Stimulated activated CD4-positive, alpha-beta T cell treated with anti-CD3 and anti-CD28 coated beads, Interleukin-2, amount 100 ng/mL, for 24 hours (primary cell): ENCODE results near the gene SOX6.

Experiments used
- DNase-seq, 2 donors: peaks; one replicate each; pipeline ENCODE4 v3.0.0-alpha.2; 2020

Gene SOX6

DNA sequence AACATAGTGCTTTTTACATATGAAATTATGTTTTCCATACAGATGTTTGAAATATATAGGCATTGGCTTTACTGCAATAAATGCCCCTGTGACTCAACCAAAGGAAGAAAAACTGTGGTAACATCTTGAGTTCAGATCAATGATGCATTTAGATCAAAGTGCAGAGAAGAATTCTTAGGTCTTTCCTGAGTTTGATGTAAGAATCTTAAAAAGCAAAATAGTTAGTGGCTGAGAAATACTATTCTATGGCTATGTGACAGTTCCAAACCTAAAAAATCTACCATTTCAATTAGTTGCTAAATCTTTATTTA is 93.7 kb downstream of the SOX6 start:
- DNase-seq = no peak

DNA sequence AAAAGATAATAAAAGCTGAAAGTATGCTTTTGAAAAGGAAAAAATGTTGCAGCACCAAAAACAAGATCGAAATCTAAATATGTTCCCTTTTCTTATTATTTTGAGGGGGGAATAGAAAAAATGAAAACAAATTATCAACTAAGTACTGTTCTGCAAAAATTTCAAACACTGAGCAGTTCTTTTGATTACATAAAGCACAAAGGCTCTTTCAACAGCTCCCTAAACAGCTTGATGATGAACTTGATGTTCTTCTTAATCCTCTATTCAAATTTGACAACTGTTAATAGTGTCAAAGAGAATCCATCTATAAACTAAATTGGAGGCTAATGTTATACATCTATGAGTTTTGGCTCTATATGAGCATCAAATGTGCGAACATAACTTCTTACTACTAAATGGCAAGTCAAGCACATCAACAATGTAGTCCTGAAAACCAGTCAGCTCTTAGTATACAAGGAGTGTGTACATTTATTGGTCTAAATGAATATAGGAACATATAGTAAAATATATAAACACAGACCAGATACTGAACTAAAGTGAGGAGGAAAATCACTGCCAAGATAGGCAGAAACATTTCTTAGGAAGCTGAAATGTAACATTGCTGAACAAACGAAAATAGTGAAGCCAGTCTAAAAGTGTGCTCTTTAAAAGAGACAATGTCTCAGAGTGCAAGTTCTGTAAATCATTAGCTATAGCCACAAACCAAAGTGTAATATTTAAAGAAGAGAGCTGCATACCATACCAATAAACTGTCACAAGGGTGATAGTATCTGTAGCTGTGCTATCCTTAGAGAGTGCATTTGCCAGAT is 94.3 kb downstream of the SOX6 start:
- DNase-seq = no peak

DNA sequence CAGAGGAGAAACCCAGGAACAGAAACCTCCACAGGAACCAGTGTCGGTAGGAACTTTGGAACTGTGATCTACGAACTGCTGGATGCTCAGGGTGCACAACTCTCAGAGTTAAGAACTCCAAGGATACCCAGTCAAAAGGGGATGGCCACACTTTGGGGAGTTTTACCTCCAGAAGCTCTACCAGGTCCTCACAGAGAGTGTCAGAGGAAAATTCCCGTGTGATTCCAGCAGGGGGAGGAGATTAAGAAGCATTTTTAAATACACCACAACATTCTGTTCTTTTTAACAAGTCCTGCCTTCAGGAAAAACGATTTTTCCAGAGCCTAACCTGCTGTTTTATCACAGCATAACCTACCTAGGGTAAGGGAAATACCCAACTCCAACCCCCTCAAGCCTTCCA is 104.0 kb downstream of the SOX6 start:
- no peak for DNase-seq

DNA sequence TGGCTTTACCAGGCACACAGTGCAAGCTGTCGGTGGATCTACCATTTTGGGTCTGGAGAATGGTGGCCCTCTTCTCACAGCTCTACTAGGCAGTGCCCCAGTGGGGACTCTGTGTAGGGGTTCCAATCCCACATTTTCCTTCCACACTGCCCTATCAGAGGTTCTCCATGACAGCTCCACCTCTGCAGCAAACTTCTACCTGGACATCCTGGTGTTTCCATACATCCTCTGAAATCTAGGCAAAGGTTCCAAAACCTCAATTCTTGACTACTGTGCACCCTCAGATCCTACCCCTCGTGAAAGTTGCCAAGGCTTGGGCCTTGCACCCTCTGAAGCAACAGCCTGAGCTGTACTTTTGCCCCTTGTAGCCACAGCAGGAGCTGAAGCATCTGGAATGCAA is 108.1 kb downstream of the SOX6 start:
- DNase-seq = no peak

DNA sequence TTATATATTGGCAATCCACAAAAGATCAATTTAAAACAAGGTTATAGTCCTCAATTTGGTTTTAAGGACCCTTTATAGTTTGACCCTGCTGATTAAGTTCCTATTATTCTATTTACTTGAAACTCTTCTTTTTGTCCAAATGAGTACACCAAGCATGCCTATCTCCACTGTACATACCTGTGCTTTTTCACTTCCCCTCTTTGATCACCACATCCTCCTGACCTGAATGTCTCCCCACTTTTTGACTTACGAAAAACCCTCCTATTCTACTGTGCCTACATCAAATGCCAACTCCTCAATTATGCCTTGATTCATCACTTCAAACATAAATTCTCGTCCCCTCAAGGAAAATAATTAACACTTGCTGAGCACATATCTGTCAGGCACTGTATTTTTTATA is 113.5 kb downstream of the SOX6 start:
- no peak for DNase-seq

DNA sequence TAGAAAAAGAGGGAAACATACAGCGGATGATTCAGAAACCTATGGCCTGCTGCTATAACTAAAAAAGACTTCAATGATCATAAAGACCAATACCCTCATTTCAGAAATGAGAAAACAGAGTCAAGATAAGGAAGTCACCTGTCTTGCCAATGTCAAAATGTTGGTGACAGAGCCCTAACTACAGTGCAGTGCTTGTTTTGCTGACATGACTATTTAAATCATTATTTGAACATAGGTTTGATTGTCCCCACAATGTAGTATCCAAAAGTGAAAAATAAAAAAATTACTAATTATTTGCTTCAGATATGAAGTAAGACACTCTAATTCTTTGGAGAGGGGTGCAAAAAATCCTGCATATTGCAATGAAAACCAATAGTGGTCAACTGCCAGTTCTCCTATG is 115.7 kb downstream of the SOX6 start:
- no peak for DNase-seq

DNA sequence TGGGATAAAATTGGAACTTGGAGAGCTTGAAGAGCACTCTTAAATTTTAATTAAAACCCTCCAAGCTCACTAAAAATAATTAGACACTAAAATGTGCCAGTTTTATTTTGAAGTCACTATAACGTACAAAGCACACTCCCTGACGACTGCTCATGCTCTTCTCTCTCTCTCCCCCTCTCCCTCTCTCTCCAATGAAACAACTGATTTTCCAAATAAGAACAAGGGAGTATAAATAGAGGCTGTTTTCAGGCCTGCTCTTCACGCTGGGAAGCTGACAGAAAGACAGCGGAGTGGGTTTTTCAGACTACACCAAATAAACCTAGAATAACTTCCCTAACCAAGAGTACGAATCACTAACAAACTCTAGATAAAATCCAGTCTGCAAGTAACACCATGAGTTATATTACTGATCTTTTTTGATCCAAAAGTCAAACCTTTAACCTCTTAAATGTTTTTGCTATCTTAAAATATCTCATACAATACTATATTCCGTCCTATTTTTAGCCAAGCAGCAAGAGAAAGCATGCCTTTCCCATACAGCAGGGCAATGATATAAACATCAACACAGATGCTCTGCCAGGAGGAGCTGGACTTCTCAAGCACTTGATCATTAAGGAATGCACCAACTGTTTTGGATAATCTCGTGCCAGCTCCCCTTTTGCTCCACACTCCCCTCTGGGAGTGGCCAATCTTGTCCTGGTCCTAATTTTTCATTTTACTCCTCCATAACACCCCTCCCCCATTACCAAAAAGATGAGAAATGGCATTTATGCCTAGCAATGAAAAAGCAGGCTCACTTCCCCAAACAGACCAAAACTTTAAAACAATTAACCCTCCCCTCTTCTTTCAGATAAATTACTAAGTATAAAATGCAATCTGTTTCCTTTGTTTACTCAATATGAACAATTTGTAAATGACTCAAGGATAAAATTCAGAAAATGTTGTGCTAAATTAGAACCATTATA is 116.9 kb downstream of the SOX6 start:
- DNase-seq = no peak

DNA sequence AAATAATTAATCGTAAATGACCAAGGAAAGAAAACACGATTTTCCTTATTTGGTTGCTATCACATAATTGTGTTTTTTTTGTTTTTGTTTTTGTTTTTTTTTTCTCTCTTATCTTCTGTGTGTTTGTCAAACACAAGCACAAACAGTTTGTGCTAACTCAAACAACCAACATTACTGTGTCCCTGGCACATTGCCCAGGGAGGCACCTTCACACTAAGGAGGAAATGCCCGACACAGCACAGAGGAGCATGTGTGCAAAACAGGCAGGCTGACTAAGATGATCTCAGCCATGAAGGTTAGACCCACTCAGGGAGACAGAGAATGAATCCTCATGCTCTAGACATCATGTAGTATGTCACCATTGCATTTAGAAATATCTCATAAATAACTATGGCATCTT is 130.1 kb downstream of the SOX6 start:
- DNase-seq = no peak

DNA sequence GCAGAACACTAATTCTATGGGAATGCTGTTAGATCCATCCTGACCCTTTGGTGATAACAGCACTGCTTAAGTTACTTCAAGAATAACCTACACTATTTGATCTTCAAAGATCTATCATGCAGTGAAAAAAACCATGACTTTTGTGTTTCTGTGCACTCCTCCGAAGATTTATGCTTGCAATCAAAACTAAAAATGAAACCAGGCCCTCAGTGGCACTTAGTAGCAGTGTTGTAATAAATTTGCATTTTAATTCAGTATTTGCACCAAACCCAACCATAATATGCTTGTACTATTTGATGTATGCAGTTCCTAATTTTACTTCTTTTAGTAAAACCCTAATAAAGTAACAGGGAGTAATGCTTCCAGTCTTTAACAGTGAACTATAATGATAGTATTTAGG is 130.7 kb downstream of the SOX6 start:
- DNase-seq = no peak

DNA sequence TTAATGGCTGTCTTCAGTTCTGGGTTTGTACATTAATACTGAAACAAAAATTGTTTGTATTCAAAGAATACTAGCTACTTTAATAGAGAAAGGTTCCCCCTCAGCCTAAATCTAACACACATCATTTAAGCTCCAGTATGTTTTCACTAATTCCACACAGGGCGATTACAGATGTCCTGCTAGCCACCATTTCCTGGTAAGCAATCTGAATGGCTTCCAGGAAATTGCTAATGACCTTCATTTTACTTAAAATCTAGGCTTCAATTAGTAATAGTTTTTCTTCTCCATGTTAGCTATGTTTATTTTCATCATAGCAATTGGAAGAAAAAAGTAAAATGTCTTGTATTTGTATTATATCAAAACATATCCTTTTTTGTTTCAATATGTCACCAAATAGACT is 132.8 kb downstream of the SOX6 start:
- no peak for DNase-seq

DNA sequence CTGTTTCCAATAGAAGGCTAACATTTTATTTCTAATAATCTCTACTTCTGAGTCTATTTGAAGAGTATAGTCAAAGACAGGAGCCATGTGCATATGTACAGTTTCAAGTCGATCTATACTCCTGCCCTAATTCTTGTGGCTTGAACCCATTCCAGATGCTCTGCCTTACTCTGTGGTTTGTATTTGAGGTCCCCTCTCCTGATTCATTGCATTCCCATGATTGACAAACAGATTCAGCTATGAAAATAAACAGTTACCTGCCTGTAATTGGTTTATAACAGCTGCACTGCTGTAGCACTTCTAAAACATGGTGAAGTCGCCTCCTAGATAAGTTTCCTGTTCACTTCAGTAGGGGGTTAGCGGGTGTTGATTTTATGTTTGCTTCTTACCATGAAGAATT is 138.7 kb downstream of the SOX6 start:
- no peak for DNase-seq

DNA sequence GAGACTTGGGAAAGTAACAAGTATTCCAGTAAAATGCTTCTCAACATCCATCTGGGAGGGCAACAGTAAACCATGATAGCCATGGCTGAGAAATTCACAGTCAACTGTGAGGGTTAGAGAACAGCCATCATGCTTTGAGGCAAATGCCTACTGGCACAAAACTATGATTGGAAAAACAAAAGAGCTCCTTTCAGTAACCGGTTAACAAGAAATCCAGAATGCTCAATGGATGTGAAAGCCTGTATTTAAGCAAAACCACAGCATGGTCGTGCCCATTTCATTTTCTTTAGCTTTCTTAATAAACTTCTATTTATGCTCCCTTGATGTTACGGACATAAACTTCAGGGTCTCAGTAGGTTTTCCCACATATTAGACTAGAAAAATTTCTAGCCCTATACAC is 139.5 kb downstream of the SOX6 start:
- DNase-seq = no peak

DNA sequence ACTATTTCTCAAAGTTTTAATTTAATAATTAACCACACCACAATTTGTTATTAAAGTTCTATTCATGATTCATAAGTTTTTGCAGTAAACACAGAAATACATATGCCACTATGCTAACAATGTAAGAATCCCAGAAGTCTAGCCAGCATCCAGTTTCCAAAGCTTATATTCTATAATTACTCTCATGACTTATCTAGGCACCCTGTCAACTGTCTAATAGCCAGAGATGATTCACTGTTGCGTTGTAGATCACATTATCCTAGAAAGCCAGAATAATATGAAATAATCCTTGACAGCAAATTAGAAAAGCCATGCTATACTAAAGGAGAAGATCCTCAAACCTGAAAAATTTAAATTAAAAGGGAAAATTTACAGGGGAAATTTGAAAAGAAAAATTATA is 141.0 kb downstream of the SOX6 start:
- DNase-seq = no peak

DNA sequence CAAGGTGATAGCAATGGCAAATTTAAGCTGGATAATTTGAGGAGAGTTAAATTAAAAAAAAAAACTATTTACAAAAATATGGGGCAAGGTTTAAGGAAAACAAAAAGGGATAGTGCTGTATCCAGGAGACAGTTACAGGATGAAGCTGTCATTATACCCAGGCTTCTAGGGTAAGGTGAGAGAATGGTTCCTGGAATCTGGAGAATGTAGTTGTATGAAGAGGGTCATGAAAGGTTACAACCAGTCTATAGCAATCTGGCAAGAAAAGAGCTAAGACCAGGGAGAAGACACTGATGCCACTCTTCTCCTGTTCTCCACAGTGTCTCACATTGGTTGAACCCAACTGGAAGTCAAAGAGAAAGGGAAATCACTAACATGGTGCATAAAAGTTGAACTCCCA is 144.9 kb downstream of the SOX6 start:
- DNase-seq = no peak

DNA sequence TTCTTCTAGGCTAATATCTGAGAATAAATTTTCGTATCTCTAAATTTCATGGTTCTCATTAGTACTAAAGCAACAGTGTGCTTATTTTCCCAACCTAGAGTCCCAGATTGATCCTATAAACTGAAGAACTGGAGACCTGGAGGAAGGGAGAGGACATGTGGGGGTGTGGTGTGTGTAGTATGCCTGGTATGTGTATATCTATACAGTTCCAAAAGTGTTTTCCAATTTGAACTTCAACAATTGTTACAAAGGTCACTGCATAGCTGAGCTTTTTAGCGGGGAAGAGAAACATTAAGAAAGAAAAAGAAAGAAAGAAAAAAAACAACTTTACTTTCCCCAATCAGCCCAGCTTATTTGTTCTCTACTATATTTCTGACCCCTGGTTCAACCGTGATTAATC is 152.1 kb downstream of the SOX6 start:
- DNase-seq = no peak

DNA sequence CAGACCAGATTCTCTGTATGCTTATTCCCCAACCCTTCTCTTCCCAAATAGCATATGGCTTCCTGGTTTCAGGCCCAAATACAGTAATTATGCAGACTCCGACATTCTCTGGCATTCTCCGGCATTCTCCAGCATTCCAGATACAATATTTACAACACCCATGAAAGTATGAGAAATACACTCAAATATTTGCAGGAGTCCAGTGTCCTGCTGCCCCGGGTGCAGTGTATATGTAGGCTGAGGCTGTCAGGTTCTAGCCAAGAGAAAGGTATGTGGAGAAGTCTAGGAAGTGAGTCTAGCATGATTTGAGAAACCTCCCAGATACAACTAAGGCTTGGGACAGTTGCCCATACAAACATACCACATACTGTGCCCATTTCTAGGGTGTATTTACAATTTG is 160.7 kb downstream of the SOX6 start:
- DNase-seq = no peak

DNA sequence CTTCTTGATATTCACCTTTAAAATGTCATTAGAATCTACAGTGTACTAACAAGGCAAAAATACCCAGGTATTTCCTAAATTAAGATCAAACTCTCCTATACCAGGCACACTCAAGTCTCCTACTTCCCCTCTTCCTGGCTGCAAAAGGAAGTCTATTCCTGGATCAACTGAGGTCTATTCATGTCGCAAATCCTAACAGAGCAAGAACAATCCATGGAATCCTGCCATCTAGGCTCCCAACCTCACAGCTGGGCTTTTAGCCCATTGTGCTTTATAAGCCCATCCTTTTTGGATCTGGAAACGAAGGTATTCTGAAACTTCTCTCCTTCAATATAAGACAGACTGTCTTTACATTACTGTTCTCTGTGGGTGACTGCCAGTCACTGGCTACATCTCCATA is 161.8 kb downstream of the SOX6 start:
- no peak for DNase-seq

DNA sequence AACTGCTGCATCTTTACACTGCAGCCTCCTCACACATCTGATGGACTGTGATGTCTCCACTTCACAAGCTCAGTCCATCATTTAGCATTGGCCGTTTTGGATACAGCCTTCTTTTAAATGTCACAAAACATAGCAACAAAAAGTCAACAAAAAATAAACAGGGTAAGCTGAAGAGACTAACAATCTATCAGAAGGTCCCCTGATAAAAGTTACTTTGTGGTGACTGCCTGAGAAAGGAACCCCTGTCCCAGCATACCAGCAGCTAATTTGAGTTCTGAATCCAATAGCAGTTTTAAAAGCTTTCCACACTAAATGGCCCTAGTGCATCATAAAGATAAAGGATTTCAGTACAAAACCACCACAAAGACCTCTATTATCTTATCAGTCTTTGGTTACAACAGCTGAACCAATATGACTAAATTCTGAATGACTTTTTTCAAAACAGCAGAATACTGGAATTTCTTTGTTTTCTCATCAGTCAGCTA is 162.4 kb downstream of the SOX6 start:
- no peak for DNase-seq

DNA sequence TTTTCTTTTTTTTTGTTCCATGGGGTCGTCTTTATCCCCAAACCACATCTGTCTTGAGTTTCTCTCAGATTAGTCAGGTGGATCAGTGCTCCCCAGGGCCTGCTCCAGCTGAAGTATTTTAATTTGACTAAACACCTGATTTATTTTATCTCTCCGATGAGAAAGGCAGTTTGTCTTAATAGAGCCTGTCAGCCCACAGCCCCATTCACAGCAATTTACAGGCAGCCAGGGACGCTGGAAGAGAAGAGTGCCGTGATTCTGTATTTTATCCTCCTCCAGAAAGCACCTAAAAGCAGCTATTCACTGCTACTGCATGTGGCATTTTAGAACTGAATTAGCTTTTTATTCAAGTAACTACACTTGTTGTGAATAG is 164.5 kb downstream of the SOX6 start:
- no peak for DNase-seq

DNA sequence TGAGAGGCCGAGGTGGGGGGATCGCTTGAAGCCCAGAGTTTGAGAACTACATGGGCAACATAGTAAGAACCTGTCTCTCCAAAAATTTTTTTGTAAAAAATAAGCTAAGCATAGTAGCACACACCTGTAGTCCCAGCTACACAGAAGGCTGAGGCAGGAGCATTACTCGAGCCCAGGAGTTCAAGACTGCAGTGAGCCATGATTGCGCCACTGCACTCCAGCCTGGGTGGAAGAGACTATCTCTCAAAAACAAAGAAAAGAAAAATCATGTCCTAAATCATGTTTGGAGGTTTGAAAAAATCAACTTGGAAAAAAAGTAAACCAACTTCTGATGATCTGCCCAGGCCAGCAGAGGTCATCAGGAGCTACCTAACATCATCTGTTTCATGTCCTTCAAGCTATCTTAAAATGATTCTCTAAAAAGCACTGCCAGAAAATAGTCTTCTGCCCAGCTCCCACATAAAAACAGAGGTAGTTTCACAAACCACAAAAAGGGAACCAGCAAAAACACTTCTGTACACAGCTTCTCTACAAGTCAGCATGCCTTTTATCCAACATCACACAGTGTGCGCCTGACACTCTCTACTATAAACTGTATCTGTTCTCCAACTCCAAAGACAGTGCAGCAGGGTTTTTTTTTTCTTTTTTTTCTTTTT is 165.0 kb downstream of the SOX6 start:
- no peak for DNase-seq

DNA sequence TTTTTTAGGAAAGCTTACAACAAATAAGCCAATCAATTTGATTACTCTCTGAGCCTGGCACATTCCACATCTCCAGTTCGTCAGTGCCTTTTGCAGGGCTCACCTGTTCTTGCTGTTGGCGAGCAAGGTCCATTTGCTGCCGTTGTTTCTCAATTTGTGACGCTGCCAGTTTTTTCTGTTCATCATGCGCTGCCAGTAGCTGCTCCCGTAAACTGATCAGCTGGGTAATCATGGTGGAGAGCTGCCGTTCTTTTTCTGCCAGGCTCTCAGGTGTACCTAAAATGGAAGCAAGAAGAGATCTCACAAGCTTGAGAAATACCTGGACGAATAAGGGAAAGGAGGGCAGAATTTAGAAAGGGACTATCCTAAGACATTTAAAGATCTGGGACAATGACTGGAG is 169.7 kb downstream of the SOX6 start:
- no peak for DNase-seq

DNA sequence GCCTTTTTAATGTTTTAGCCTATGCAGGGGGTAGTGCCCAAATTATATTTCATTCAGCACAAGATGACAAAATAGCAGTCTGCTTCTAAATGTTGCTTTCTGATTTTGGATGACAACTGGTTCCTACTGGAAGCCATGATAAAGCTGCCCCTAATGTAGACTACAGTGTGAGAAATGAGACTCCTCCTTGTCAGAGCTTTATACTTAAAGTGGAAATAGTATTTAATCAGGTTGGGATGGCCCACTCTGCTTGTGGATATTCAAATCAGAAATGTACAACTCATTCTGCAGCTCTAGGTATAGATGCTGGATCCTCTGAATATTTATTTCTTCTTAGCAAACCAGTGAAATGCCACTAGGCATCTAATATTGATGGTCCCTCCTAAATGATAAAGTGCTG is 171.3 kb downstream of the SOX6 start:
- DNase-seq = no peak

DNA sequence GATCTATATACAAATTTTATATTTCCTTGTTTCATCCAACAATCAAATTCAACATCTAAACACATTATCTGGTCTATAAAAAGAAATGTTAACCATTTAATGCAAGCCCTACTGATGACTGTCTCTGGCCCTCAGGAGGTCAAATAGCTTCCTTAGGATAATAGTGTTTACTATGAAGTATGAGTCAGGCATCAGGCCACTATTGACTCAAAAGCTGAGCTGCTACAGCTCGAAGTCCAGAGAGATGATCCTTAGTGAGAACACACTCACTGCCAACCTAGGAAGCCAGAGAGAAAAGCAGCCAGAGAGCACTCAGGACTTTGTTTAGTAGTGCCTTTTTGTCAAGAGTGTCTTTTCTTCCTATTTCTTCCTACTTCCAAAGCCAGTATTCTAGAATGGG is 171.8 kb downstream of the SOX6 start:
- no peak for DNase-seq

DNA sequence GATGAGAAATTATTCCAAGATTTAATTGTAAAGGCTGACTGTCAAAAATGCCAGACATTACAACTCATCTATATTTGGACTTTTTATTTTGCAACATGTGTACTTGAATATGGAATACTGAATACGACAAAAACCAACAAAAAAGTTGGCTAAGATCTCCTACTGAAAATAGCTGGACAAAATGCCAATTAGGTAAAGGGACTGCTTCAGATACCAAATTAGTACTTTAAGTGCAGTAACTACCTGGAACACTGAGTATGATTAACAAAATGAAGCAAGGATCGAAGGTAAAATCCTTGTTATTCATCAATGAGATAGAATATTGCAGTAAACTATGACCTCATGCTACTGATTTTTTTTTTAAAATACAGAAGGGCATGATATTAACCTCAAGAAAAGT is 173.8 kb downstream of the SOX6 start:
- no peak for DNase-seq
